H1 (cell line): ENCODE results near the gene LSR. TPM values are rescaled to one million over a fixed set of nuclear protein-coding genes. Genes with fewer than 3 reads are reported as not detected.
A peak's percentile ranks its signal among the peaks of the same experiment; 100 is the strongest.

Source experiments
- CTCF ChIA-PET: fragments of 300-600 bp; sonication (Branson Sonifier 250); formaldehyde crosslinking; loops from one replicate; lab custom pipeline; 2021; ENCODE audit not compliant: partially characterized antibody; lab: Charles Lee
- POLR2A ChIA-PET: fragments of 300-600 bp; sonication (Branson Sonifier 250); formaldehyde crosslinking; loops from one replicate; lab custom pipeline; 2021; ENCODE audit warnings: inconsistent platforms; ENCODE audit not compliant: partially characterized antibody; lab: Charles Lee
- DNase-seq, 2 experiments: peaks; one replicate each; pipeline versions ENCODE4 v3.0.0 to v3.0.0-alpha.2; 2010 to 2022; ENCODE audit warnings: low spot score in 2 of 2, low read depth in 1 of 2, mixed read lengths in 1 of 2
- FAIRE-seq: peaks from 2 replicates; lab custom pipeline; 2011; peaks lifted over from hg19 to GRCh38; lab: Jason Lieb, UNC
- H2AFZ ChIP-seq: 2 replicates; pipeline ENCODE4 v1.8.1; 2012; ENCODE audit warnings: low read length, inconsistent platforms
- H2AK5ac ChIP-seq: 2 replicates; pipeline ENCODE4 v1.6.1; 2013; ENCODE audit warnings: low read depth, low read length
- H2BK120ac ChIP-seq: replicated peaks from 2 replicates; pipeline ENCODE3; 2013; ENCODE audit warnings: low read depth, low read length, inconsistent platforms
- H2BK12ac ChIP-seq: 2 replicates; pipeline ENCODE4 v1.6.1; 2013; ENCODE audit warnings: low read depth, low read length
- H2BK15ac ChIP-seq: 2 replicates; pipeline ENCODE4 v1.6.1; 2013; ENCODE audit warnings: low read length
- H2BK20ac ChIP-seq: 2 replicates; pipeline ENCODE4 v1.6.1; 2013; ENCODE audit warnings: low read length
- H2BK5ac ChIP-seq: 2 replicates; pipeline ENCODE4 v1.6.1; 2013; ENCODE audit warnings: low read depth, low read length
- H3K14ac ChIP-seq: 2 replicates; pipeline ENCODE4 v1.6.1; 2013; ENCODE audit warnings: inconsistent platforms; ENCODE audit not compliant: insufficient read length
- H3K18ac ChIP-seq: 2 replicates; pipeline ENCODE4 v1.6.1; 2013; ENCODE audit warnings: low read length; ENCODE audit errors: extremely low read depth
- H3K23ac ChIP-seq: 2 replicates; pipeline ENCODE4 v1.6.1; 2013; ENCODE audit warnings: inconsistent platforms; ENCODE audit not compliant: insufficient read length
- H3K23me2 ChIP-seq: 2 replicates; pipeline ENCODE4 v1.6.1; 2013; ENCODE audit warnings: low read depth, low read length
- H3K27ac ChIP-seq: 2 replicates; pipeline ENCODE4 v1.6.1; 2011; ENCODE audit warnings: low read depth, low read length, inconsistent platforms
- H3K27me3 ChIP-seq, 4 experiments: replicated peaks in 1 of 4; 1 replicate in 1 of 4; 2 replicates in 3 of 4; pipeline versions ENCODE4 v1.6.1 to v1.8.1; 2011 to 2013; ENCODE audit warnings: low read length in 3 of 4, mild to moderate bottlenecking in 3 of 4, inconsistent platforms in 2 of 4, mixed read lengths in 2 of 4, moderate library complexity in 1 of 4; ENCODE audit not compliant: control insufficient read depth in 3 of 4, insufficient read depth in 3 of 4; ENCODE audit errors: extremely low read depth in 1 of 4
- H3K36me3 ChIP-seq, 4 experiments: 2 replicates each; pipeline versions ENCODE4 v1.6.1 to v1.8.1; 2011 to 2013; ENCODE audit warnings: mild to moderate bottlenecking in 4 of 4, low read length in 3 of 4, moderate library complexity in 2 of 4, control low read depth in 1 of 4, inconsistent platforms in 1 of 4; ENCODE audit not compliant: insufficient read depth in 4 of 4, control insufficient read depth in 2 of 4
- H3K4ac ChIP-seq: replicated peaks from 2 replicates; pipeline ENCODE3; 2013; ENCODE audit warnings: low read length, low read depth, mixed read lengths, inconsistent platforms; ENCODE audit not compliant: insufficient read length
- H3K4me1 ChIP-seq, 4 experiments: replicated peaks in 1 of 4; 1 replicate in 1 of 4; 2 replicates in 3 of 4; pipeline versions ENCODE4 v1.6.1 to v1.8.1; 2011 to 2013; ENCODE audit warnings: low read length in 3 of 4, inconsistent platforms in 2 of 4, mixed read lengths in 1 of 4; ENCODE audit not compliant: insufficient read depth in 4 of 4, control insufficient read depth in 3 of 4
- H3K4me2 ChIP-seq, 2 experiments: 2 replicates each; pipeline versions ENCODE4 v1.6.1 to v1.8.1; 2011 to 2013; ENCODE audit warnings: low read depth in 2 of 2, low read length in 2 of 2, control low read depth in 1 of 2, inconsistent platforms in 1 of 2, mild to moderate bottlenecking in 1 of 2; ENCODE audit not compliant: insufficient read depth in 1 of 2
- H3K4me3 ChIP-seq, 4 experiments: fragments of 200-600, 300-600 bp in 1 of 4; sonication (generic), shearing (Covaris generic), sonication (Bioruptor Twin) in 1 of 4; 2 replicates each; pipeline versions ENCODE4 v1.5.1 to v1.8.1; 2011 to 2016; ENCODE audit warnings: low read length in 4 of 4, low read depth in 3 of 4, control low read depth in 2 of 4, inconsistent platforms in 2 of 4, mild to moderate bottlenecking in 2 of 4, mixed read lengths in 1 of 4, moderate library complexity in 1 of 4; ENCODE audit not compliant: insufficient read depth in 2 of 4; ENCODE audit errors: extremely low read depth in 1 of 4
- H3K56ac ChIP-seq: replicated peaks from 2 replicates; pipeline ENCODE3; 2013; ENCODE audit warnings: low read depth, mild to moderate bottlenecking, mixed read lengths, low read length, inconsistent platforms; ENCODE audit not compliant: insufficient read length
- H3K79me1 ChIP-seq: 2 replicates; pipeline ENCODE4 v1.6.1; 2013; ENCODE audit warnings: low read depth, low read length, control low read depth
- H3K79me2 ChIP-seq, 2 experiments: 2 replicates each; pipeline versions ENCODE4 v1.6.1 to v1.8.1; 2012 to 2013; ENCODE audit warnings: low read length in 2 of 2, mild to moderate bottlenecking in 2 of 2, inconsistent platforms in 1 of 2; ENCODE audit not compliant: insufficient read depth in 2 of 2, control insufficient read depth in 1 of 2
- H3K9ac ChIP-seq, 4 experiments: replicated peaks in 1 of 4; 1 replicate in 1 of 4; 2 replicates in 3 of 4; pipeline versions ENCODE4 v1.6.1 to v1.8.1; 2011 to 2013; ENCODE audit warnings: low read depth in 3 of 4, low read length in 3 of 4, control low read depth in 2 of 4, mild to moderate bottlenecking in 2 of 4, moderate library complexity in 2 of 4, inconsistent platforms in 1 of 4; ENCODE audit errors: extremely low read depth in 1 of 4
- H3K9me3 ChIP-seq, 2 experiments: 2 replicates each; pipeline versions ENCODE4 v1.6.1 to v1.8.1; 2012 to 2013; ENCODE audit warnings: mild to moderate bottlenecking in 2 of 2, moderate library complexity in 2 of 2, control low read depth in 1 of 2, inconsistent platforms in 1 of 2, low read depth in 1 of 2, low read length in 1 of 2, mixed read lengths in 1 of 2; ENCODE audit not compliant: insufficient read depth in 2 of 2
- H4K20me1 ChIP-seq, 2 experiments: replicated peaks in 1 of 2; 2 replicates each; pipeline versions ENCODE3 to v1.8.1; 2011 to 2013; ENCODE audit warnings: inconsistent platforms in 2 of 2, low read length in 2 of 2, mild to moderate bottlenecking in 1 of 2; ENCODE audit not compliant: insufficient read depth in 2 of 2, control insufficient read depth in 1 of 2
- H4K5ac ChIP-seq: 2 replicates; pipeline ENCODE4 v1.6.1; 2013; ENCODE audit warnings: low read length, low read depth, mixed read lengths, inconsistent platforms; ENCODE audit not compliant: insufficient read length
- H4K8ac ChIP-seq: 2 replicates; pipeline ENCODE4 v1.8.0; 2013; ENCODE audit warnings: mild to moderate bottlenecking, moderate library complexity, low read length, inconsistent platforms; ENCODE audit not compliant: insufficient read depth; ENCODE audit errors: extremely low read depth
- H4K91ac ChIP-seq: replicated peaks from 2 replicates; pipeline ENCODE3; 2013; ENCODE audit warnings: low read length, mixed read lengths, inconsistent platforms; ENCODE audit not compliant: insufficient read length
- BRCA1 ChIP-seq: IDR thresholded peaks from 2 replicates; pipeline ENCODE4 v1.6.1; 2012; ENCODE audit warnings: low read depth, low read length, improper control_type of control experiment
- CEBPB ChIP-seq: IDR thresholded peaks from 2 replicates; pipeline ENCODE4 v1.6.1; 2012; ENCODE audit warnings: low read depth, low read length
- CHD2 ChIP-seq: IDR thresholded peaks from 2 replicates; pipeline ENCODE4 v1.6.1; 2012; ENCODE audit warnings: low read length, improper control_type of control experiment
- FOSL1 ChIP-seq: IDR thresholded peaks from 2 replicates; pipeline ENCODE4 v1.6.1; 2011; ENCODE audit warnings: mild to moderate bottlenecking, low read depth, low read length, moderate library complexity; ENCODE audit not compliant: insufficient read depth
- HDAC6 ChIP-seq: IDR thresholded peaks from one replicate; pipeline ENCODE4 v1.7.1; 2012; ENCODE audit warnings: low read depth, mild to moderate bottlenecking, inconsistent platforms, low read length, moderate library complexity
- POLR2A ChIP-seq, 2 experiments: IDR thresholded peaks; 1 replicate in 1 of 2; 2 replicates in 1 of 2; pipeline ENCODE4 v1.6.1; 2011; ENCODE audit warnings: low read depth in 2 of 2, low read length in 2 of 2, mild to moderate bottlenecking in 2 of 2; ENCODE audit errors: control extremely low read depth in 1 of 2
- SUZ12 ChIP-seq: fragments of 200-600 bp; sonication (generic); IDR thresholded peaks from 2 replicates; pipeline ENCODE4 v1.6.1; 2012; ENCODE audit warnings: mild to moderate bottlenecking, inconsistent platforms, low read length, moderate library complexity, mixed read lengths
- TAF1 ChIP-seq: IDR thresholded peaks from 2 replicates; pipeline ENCODE4 v1.6.1; 2011; ENCODE audit warnings: mild to moderate bottlenecking, low read depth, low read length
- TCF12 ChIP-seq: IDR thresholded peaks from 2 replicates; pipeline ENCODE4 v1.6.1; 2011; ENCODE audit warnings: low read depth, mild to moderate bottlenecking, low read length
- WGBS, 2 experiments: shearing (Covaris generic) in 1 of 2; methylation state at CpG; one replicate each; pipeline versions ENCODE4 v1.1.6 to v1.1.7; 2013 to 2015; ENCODE audit warnings: low lambda C conversion rate in 2 of 2, mixed read lengths in 2 of 2, inconsistent platforms in 1 of 2, low coverage in 1 of 2, missing lambda C conversion rate in 1 of 2; ENCODE audit not compliant: insufficient replicate concordance in 2 of 2, insufficient coverage in 1 of 2, insufficient read length in 1 of 2; ENCODE audit errors: extremely low coverage in 1 of 2, missing lambda C conversion rate in 1 of 2; 5-methylcytosine and 5-hydroxymethylcytosine counted together
- polyA plus RNA-seq, 7 experiments: library from polyadenylated mRNA; depleted of rRNA in 3 of 7; stranded (reverse) in 5 of 7; unstranded in 2 of 7; fragments of >200 nt in 5 of 7; fragments of 200-250 nt in 2 of 7; gene quantifications; 1 replicate in 5 of 7; 2 replicates in 1 of 7; 4 replicates in 1 of 7; pipeline versions ENCODE4 v1.2.1 to v1.2.3, GENCODE V29; 2011 to 2013; ENCODE audit warnings: missing spikeins in 2 of 7, mixed read lengths in 2 of 7
- total RNA-seq: library from RNA; stranded (reverse); fragmentation: NEBNext Ultra II Directional; extraction: Animal tissue kit (Norgen Biotek cat#: 25700); gene quantifications from 2 replicates; pipeline ENCODE4 v1.2.1, GENCODE V29; 2021
- TF ChIP-seq, protein P1 (sequence below): IDR thresholded peaks from 2 replicates; pipeline ENCODE4 v1.6.1; 2012; ENCODE audit warnings: inconsistent platforms
- TF ChIP-seq, protein P2 (sequence below), 3 experiments: IDR thresholded peaks; 1 replicate in 2 of 3; 2 replicates in 1 of 3; pipeline versions ENCODE4 v1.5.1 to v1.6.1; 2011; ENCODE audit warnings: low read length in 3 of 3, mild to moderate bottlenecking in 3 of 3, inconsistent platforms in 2 of 3, low read depth in 1 of 3, moderate library complexity in 1 of 3; ENCODE audit not compliant: insufficient read depth in 1 of 3; ENCODE audit errors: control extremely low read depth in 1 of 3

Gene LSR
- total and polyA plus RNA-seq, 2 of the 8 experiments (the other 6 are each of a cell fraction or from before 2014, with no cell fraction given): 159 to 186 TPM

DNA sequence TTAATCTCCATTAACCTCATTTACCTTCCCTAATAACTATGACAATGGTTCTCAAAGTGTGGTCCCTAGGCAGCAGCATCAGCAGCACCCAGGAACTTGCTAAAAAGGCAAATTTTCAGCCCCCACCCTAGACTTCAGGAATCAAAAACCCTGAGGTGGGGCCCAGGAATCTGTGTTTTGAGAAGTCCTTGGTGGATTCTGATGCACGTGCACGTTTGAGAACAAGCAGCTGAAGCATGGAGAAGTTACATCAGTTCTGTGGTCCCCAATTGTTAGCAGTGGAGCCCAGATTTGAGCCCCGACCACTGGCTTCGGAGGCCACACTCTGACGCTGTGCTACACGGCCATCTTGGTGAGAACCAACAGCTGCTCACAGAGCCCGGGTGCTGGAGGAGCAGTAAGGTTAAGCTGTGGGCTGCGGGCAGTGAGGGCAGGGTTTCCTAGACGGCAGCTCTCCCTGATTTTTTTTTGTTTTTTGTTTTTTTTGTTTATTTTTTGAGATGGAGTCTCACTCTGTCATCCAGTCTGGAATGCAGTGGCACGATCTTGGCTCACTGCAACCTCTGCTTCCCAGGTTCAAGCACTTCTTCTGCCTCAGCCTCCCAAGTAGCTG, 66.2 kb downstream of the LSR start:
- FAIRE-seq: no peak
- H3K9ac ChIP-seq: no peak overlapping the region
- H3K27ac ChIP-seq: no peak overlapping the region
- WGBS, 2 experiments: 91% methylated on average over 10 of the region's 10 CpGs; no CpG with 5 or more reads in 1 of the 2 experiments
- no peak overlapping the region for H2AFZ ChIP-seq
- H3K23ac ChIP-seq: no peak overlapping the region
- H2BK15ac ChIP-seq: no peak overlapping the region
- H3K36me3 ChIP-seq: no peaks in the 10 kb centered on the region
- no peaks in the 10 kb centered on the region for H3K27me3 ChIP-seq
- H4K5ac ChIP-seq: no peak overlapping the region
- no peaks in the 10 kb centered on the region for H4K20me1 ChIP-seq
- H3K4me1 ChIP-seq: no peaks in the 10 kb centered on the region
- H2BK5ac ChIP-seq: no peak overlapping the region
- H3K4me2 ChIP-seq: no peak overlapping the region
- H3K18ac ChIP-seq: no peak overlapping the region
- no peak overlapping the region for H2AK5ac ChIP-seq
- H2BK20ac ChIP-seq: no peak overlapping the region
- H4K8ac ChIP-seq: peak overlapping the region; percentile 65; the same call in 1 of the 2 replicates
- ChIA-PET POLR2A (interaction anchor here (0.7 kb wide), 1 partner anchor 8 kb away, joined by 3 read pairs; no protein-coding TSS in a partner anchor), CTCF (interaction anchor here (0.8 to 1.9 kb wide), 5 partner anchors 10 to 180 kb away, joined by 3 to 8 read pairs (median 4); no protein-coding TSS in a partner anchor)
- H3K4me3 ChIP-seq: no peak overlapping the region
- no peak overlapping the region for H3K14ac ChIP-seq
- H2BK120ac ChIP-seq: no peak overlapping the region
- H3K79me2 ChIP-seq: no peaks in the 10 kb centered on the region
- no peaks in the 10 kb centered on the region for H3K9me3 ChIP-seq
- H3K56ac ChIP-seq: no peak overlapping the region
- no peaks in the 10 kb centered on the region for H3K23me2 ChIP-seq
- H2BK12ac ChIP-seq: no peak overlapping the region
- H4K91ac ChIP-seq: no peak overlapping the region
- H3K79me1 ChIP-seq: no peaks in the 10 kb centered on the region
- DNase-seq: no peak
- no peak overlapping the region for H3K4ac ChIP-seq
- TF ChIP-seq SUZ12: no peak
- no peak for TF ChIP-seq BRCA1
- no peak for TF ChIP-seq CHD2
- TF ChIP-seq, protein P1, sequence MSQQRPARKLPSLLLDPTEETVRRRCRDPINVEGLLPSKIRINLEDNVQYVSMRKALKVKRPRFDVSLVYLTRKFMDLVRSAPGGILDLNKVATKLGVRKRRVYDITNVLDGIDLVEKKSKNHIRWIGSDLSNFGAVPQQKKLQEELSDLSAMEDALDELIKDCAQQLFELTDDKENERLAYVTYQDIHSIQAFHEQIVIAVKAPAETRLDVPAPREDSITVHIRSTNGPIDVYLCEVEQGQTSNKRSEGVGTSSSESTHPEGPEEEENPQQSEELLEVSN: no peak
- no peak for TF ChIP-seq TCF12
- no peak for TF ChIP-seq FOSL1
- TF ChIP-seq HDAC6: no peak
- TF ChIP-seq TAF1: no peak
- no peak for TF ChIP-seq CEBPB
- no peak for TF ChIP-seq POLR2A (IDR thresholded peaks at IDR 0.05; ENCODE audit: control extremely low read depth in 1 of 2, low read depth in 2 of 2, low read length in 2 of 2)
- TF ChIP-seq, protein P2, sequence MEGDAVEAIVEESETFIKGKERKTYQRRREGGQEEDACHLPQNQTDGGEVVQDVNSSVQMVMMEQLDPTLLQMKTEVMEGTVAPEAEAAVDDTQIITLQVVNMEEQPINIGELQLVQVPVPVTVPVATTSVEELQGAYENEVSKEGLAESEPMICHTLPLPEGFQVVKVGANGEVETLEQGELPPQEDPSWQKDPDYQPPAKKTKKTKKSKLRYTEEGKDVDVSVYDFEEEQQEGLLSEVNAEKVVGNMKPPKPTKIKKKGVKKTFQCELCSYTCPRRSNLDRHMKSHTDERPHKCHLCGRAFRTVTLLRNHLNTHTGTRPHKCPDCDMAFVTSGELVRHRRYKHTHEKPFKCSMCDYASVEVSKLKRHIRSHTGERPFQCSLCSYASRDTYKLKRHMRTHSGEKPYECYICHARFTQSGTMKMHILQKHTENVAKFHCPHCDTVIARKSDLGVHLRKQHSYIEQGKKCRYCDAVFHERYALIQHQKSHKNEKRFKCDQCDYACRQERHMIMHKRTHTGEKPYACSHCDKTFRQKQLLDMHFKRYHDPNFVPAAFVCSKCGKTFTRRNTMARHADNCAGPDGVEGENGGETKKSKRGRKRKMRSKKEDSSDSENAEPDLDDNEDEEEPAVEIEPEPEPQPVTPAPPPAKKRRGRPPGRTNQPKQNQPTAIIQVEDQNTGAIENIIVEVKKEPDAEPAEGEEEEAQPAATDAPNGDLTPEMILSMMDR (IDR thresholded peaks at IDR 0.05; ENCODE audit: control extremely low read depth in 1 of 3, insufficient read depth in 1 of 3, low read depth in 1 of 3, low read length in 3 of 3): no peak
